AG04450 (cell line): ENCODE measurements around the gene STIP1. TPM values are rescaled to one million over a fixed set of nuclear protein-coding genes. Genes with fewer than 3 reads are reported as not detected.

Experiments
- CTCF ChIA-PET: fragments of 300-600, 350-600 bp; formaldehyde crosslinking; extraction: SDS; loops from one replicate; lab custom pipeline; 2022; ENCODE audit warnings: antibody characterized with exemption, inconsistent platforms; lab: Charles Lee
- POLR2A ChIA-PET: fragments of 350-600 bp; formaldehyde crosslinking; extraction: SDS; loops from one replicate; lab custom pipeline; 2021; ENCODE audit warnings: antibody characterized with exemption, inconsistent platforms; lab: Yijun Ruan, JAX
- DNase-seq: peaks from one replicate; pipeline ENCODE4 v3.0.0-alpha.2; 2011; ENCODE audit warnings: low read depth, low spot score
- H3K27ac ChIP-seq: one replicate; pipeline ENCODE4 v1.5.1; 2012; ENCODE audit warnings: low read depth, low read length, control low read depth
- H3K27me3 ChIP-seq: one replicate; pipeline ENCODE4 v1.6.0; 2012; ENCODE audit warnings: low read length; ENCODE audit not compliant: control insufficient read depth, insufficient read depth
- H3K4me3 ChIP-seq: 2 replicates; pipeline ENCODE4 v1.5.1; 2011; ENCODE audit warnings: mild to moderate bottlenecking, low read depth, low read length, control low read depth
- H3K9me3 ChIP-seq: 2 replicates; pipeline ENCODE4 v1.5.1; 2012; ENCODE audit warnings: low read length; ENCODE audit not compliant: control insufficient read depth, insufficient read depth
- CTCF ChIP-seq: IDR thresholded peaks from 2 replicates; pipeline ENCODE4 v1.5.1; 2011; ENCODE audit warnings: low read depth, low read length, control low read depth, inconsistent platforms
- polyA plus RNA-seq: library from polyadenylated mRNA; depleted of rRNA; stranded (reverse); fragments of >200 nt; gene quantifications from 2 replicates; pipeline ENCODE4 v1.2.3, GENCODE V29; 2011; rRNA removed

The STIP1 gene
- polyA plus RNA-seq, 1 experiment: 171 TPM

GRCh38 chr11:64252003-64252872, 66.3 kb downstream of the STIP1 start:
- Histone ChIP-seq H3K27ac (peak overlapping the region; percentile 11), H3K4me3 (peak overlapping the region; percentile 77), H3K27me3 (no peaks in the 10 kb centered on the region), H3K9me3 (no peaks in the 10 kb centered on the region)
- POLR2A ChIA-PET: interaction anchor here (0.9 to 1.5 kb wide), 5 partner anchors 11 to 19 kb away, joined by 5 to 11 read pairs (median 8); partner anchors contain the start of gene FKBP2
- no peak for DNase-seq
- CTCF ChIA-PET: interaction anchor here (0.6 to 3.9 kb wide), 12 partner anchors 9 to 397 kb away, joined by 3 to 50 read pairs (median 4); partner anchors contain the start of genes CATSPERZ and TRMT112
- peak; percentile 56 for TF ChIP-seq CTCF

- no peaks in the 10 kb centered on the region for H3K9me3 ChIP-seq
- ChIA-PET POLR2A (interaction anchor here (1.4 to 1.5 kb wide), 2 partner anchors 10 to 17 kb away, joined by 8 to 11 read pairs; no protein-coding TSS in a partner anchor), CTCF (interaction anchor here (1.0 to 3.9 kb wide), 6 partner anchors 10 to 102 kb away, joined by 3 to 50 read pairs (median 10); partner anchors contain the start of gene CATSPERZ)
- H3K4me3 ChIP-seq: peak overlapping the region; percentile 77
- no peak for TF ChIP-seq CTCF
- H3K27me3 ChIP-seq: no peaks in the 10 kb centered on the region
- no peak for DNase-seq
- H3K27ac ChIP-seq: no peak overlapping the region
These were observed 67.1 kb downstream of the STIP1 start for GRCh38 chr11:64253043-64253442.

GRCh38 chr11:64253481-64253880, 67.5 kb downstream of the STIP1 start:
- Histone ChIP-seq H3K9me3 (no peaks in the 10 kb centered on the region), H3K27ac (no peak overlapping the region), H3K4me3 (no peak overlapping the region), H3K27me3 (no peaks in the 10 kb centered on the region)
- no peak for TF ChIP-seq CTCF
- no peak for DNase-seq
- ChIA-PET CTCF (interaction anchor here (1.0 to 1.3 kb wide), 2 partner anchors 49 to 51 kb away, joined by 3 to 4 read pairs; no protein-coding TSS in a partner anchor), POLR2A (no interaction called here)

Other genes starting within 250 kb of the STIP1 start
- 17.4 and 18.0 TPM in 2 replicates for gene NAA40, start 247.2 kb upstream of the STIP1 start, polyA plus RNA-seq
- 200 and 346 TPM in 2 replicates for gene COX8A, start 211.6 kb upstream of the STIP1 start, polyA plus RNA-seq
- 99.0 and 105 TPM in 2 replicates for gene OTUB1, start 199.7 kb upstream of the STIP1 start, polyA plus RNA-seq
- gene FLRT1, start 150.2 kb upstream of the STIP1 start, polyA plus RNA-seq: 0.17 and 0.33 TPM in 2 replicates
- gene MACROD1, start 20.1 kb upstream of the STIP1 start, polyA plus RNA-seq: 8.0 and 8.1 TPM in 2 replicates
- gene FERMT3, start 20.6 kb downstream of the STIP1 start, polyA plus RNA-seq: 0.38 and 0.72 TPM in 2 replicates
- 21.6 and 34.0 TPM in 2 replicates for gene TRPT1, start 40.0 kb downstream of the STIP1 start, polyA plus RNA-seq
- 18.8 and 29.1 TPM in 2 replicates for gene NUDT22, start 40.1 kb downstream of the STIP1 start, polyA plus RNA-seq
- gene DNAJC4, start 44.4 kb downstream of the STIP1 start, polyA plus RNA-seq: 18.7 and 28.4 TPM in 2 replicates
- gene VEGFB, start 48.4 kb downstream of the STIP1 start, polyA plus RNA-seq: 11.8 and 15.7 TPM in 2 replicates
- gene FKBP2, start 54.9 kb downstream of the STIP1 start, polyA plus RNA-seq: 29.9 and 39.0 TPM in 2 replicates
- gene PPP1R14B, start 60.8 kb downstream of the STIP1 start, polyA plus RNA-seq: 119 and 146 TPM in 2 replicates
- 11.7 and 13.0 TPM in 2 replicates for gene PLCB3, start 65.4 kb downstream of the STIP1 start, polyA plus RNA-seq
- 36.1 and 54.8 TPM in 2 replicates for gene BAD, start 98.5 kb downstream of the STIP1 start, polyA plus RNA-seq
- gene GPR137, start 99.7 kb downstream of the STIP1 start, polyA plus RNA-seq: 12.4 and 21.1 TPM in 2 replicates
- not detected in 2 replicates for gene KCNK4, start 105.1 kb downstream of the STIP1 start, polyA plus RNA-seq
- gene CATSPERZ, start 114.2 kb downstream of the STIP1 start, polyA plus RNA-seq: 0.14 TPM in 1 of 2 replicates, not detected in the other
- gene ESRRA, start 119.4 kb downstream of the STIP1 start, polyA plus RNA-seq: 5.5 and 7.4 TPM in 2 replicates
- gene TRMT112, start 131.4 kb downstream of the STIP1 start, polyA plus RNA-seq: 194 and 208 TPM in 2 replicates
- gene PRDX5, start 131.9 kb downstream of the STIP1 start, polyA plus RNA-seq: 366 and 383 TPM in 2 replicates
- gene CCDC88B, start 154.0 kb downstream of the STIP1 start, polyA plus RNA-seq: 1.4 and 2.0 TPM in 2 replicates
- 21.9 and 29.6 TPM in 2 replicates for gene RPS6KA4, start 173.0 kb downstream of the STIP1 start, polyA plus RNA-seq